Activated CD8-positive, alpha-beta memory T cell treated with anti-CD3 and anti-CD28 coated beads, Interleukin-2, amount 50 U/mL, for 1 hour (primary cell): ENCODE measurements around the gene MMP15.
A peak's percentile ranks its signal among the peaks of the same experiment; 100 is the strongest.
"Not testable (repeated sequence)": the region's sequence is repeated elsewhere in the genome, so short reads cannot be mapped to it uniquely, and the experiment has no call there.

ENCODE experiments used
- DNase-seq: peaks from one replicate; pipeline ENCODE4 v3.0.0-alpha.2; 2020; ENCODE audit errors: extremely low read depth

The MMP15 gene

GRCh38 chr16:58025351-58026138, at the start of gene MMP15:
Gene MMP15, plus strand, starts transcription at chr16:58025754. Its CDS starts 597 bp downstream, at chr16:58026351.
- no peak for DNase-seq

- no peak for DNase-seq
Measured at GRCh38 chr16:57976331-57976796, 49.2 kb upstream of the MMP15 start.

GRCh38 chr16:57977418-57978069, 48.0 kb upstream of the MMP15 start:
- DNase-seq = no peak

GRCh38 chr16:57978070-57978465, 47.5 kb upstream of the MMP15 start:
- DNase-seq = not testable (repeated sequence)

- DNase-seq = no peak
Measured at GRCh38 chr16:57979006-57979585, 46.5 kb upstream of the MMP15 start.

DNA sequence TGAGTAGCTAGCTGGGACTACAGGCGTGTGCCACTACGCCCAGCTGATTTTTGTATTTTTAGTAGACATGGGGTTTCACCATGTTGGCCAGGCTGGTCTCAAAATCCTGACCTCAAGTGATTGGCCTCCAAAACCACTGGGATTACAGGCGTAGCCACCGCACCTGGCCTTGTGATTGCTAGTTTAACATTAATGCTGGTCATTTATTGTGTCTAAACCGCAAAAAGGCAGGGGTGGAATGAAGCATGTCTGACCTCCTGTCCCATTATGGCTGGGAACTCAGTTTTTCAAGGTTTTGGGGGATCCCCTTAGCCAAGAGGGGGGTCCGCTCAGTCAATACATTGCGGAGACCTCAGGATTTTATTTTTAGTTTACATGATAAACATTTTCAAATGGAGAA, 43.9 kb upstream of the MMP15 start:
- no peak for DNase-seq

DNA sequence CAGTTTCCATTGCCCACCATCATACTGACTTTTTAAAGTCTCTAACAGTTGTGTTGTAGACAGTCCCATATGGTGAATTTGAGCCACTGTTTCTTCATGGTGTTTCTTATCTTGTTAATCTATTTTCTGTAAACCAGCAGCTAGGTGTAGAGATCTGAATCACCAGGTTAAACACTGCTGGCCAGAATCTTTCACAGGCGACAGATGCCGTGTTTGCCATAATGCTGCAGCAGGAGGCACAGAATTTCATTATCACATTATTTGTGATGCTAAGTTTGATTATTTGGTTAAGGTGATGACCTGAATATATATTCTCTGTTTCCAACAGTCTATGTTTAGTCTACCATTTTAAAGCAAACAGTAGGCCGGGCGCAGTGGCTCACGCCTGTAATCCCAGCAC, 43.2 kb upstream of the MMP15 start:
- DNase-seq = no peak

DNA sequence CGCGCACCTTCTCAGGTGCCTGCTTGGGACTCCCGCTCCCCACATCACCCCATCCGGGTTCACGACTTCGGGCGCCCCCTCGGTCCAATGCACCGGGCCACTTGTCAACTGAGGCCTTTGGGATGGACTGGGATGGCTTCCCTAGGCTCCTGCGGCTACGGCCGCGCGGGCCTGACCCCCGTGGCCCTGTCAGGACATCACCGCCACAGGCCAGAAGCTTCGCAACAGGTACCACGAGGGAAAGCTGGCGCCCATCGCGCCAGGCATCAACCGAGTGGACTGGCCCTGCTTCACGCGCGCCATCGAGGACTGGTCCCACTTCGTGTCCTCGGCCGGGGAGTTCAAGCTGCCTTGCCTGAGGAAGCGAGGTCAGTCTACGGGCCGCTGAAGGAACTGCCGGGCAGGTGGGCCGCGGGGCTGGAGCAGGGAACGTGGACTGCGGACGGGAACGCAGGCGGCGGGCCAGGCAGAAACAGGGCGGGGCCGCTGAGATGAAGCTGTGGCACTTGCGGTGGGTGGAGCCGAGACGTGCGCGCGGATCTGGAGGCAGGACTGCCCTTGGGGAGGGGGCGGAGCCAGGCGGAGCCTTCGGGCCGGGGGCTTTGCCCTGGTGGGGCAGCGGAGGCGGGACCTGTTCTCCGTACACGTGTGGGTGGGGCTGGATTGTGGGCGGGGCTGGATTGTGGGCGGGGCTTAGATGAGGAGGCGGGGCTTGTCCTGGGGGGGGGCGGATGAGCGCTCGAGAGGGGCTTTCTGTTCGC, 40.9 kb upstream of the MMP15 start:
- DNase-seq = peak; percentile 84

- no peak for DNase-seq
Measured at GRCh38 chr16:57985204-57986181, 40.1 kb upstream of the MMP15 start.

DNA sequence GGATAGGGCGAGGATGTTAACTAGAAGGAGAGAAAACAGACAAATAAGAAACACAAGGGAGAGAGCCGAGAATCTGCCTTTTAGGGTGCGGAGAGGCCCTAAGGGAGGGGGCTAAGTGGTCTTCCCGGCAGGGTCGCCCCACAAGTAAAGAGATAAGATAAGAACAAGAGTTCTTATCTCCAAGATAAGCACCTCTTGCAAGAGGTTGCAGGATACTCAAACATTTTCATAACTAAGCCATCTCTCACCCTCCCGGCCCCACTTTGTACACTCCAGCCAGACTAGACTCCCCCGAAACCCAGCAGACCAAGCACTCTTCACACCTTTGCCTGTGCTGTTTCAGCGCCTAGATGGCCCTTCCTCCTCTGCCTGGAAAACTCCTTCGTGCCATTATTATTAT, 39.4 kb upstream of the MMP15 start:
- DNase-seq = no peak

DNA sequence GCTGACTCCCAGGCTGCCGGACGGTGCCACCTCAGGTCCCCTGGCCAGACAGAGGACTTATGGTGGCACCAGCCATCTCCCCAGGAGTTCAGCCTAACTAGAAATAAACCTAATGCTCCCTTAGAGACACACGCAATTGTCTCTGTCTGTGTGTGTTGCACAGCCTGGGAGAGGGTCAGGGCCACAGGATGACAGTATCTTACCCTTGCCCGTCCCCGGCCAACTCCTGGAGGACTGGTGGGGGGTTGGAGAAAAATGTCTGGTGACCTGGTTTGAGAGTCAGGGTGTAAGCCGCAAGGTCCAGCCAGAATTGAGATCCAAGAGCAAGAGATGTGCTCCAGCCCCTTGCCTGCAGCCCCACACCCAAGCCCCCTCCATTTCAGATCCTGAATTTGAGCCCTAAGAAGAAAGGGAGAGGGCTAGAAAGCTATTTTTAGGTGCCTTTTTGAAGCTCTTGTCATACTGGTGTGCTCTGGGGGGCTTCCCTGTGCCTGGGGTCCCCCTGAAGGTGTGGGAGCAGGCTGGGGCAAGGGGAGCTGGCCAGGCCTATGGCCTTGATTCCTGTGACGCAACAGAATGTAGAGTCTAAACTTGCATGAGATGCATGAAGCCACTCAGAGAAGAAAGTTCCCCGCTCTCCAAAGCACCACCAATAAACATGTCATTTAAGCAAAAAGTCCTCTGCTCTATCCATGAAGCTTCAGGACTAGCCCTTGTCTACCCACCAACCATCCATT, 37.9 kb upstream of the MMP15 start:
- DNase-seq = no peak

DNA sequence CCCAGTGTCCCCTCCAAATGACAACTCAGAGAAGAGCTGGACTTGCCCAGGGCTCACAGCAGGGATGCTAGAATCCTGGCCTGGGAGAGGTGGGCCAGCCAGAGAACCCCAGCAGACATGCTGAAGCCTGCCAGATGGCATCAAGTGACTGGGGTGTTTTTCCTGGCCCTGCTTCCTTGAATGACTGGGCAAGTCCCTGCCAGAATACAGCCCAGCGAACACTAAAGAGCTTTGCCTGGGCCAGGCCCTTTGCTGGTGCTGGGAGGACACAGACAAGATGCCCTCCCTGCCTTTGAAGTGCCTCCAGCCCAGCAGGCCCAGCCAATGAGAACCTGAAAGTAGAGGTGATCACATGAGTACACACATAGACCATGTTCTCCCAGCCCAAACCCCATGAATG, 36.6 kb upstream of the MMP15 start:
- DNase-seq = no peak

GRCh38 chr16:57991551-57992059, 33.9 kb upstream of the MMP15 start:
- DNase-seq = no peak

- DNase-seq = no peak
Measured at GRCh38 chr16:57992084-57992483, 33.5 kb upstream of the MMP15 start.

- no peak for DNase-seq
Measured at GRCh38 chr16:57993438-57993837, 32.1 kb upstream of the MMP15 start.

GRCh38 chr16:57993897-57994296, 31.7 kb upstream of the MMP15 start:
- no peak for DNase-seq

- no peak for DNase-seq
Measured at GRCh38 chr16:57994361-57994760, 31.2 kb upstream of the MMP15 start.

DNA sequence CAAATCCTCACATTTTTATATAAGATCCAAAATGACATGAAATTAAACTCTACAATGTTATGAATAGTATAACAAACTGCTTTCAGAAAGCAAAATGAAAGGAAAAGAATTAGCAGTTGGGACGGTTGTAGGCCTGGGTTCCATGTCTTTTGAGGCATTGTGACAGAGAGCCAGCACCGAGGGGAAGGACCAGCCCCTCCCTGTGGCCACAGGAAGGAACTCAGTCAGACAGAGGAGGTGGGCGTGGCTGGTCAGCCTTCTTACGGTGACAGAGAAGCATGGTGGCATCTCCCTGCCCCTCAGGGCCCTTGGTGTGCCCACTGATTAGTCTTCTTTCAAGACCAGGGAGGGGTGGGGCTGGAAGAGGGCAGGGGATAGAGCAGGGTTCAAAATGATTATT, 30.8 kb upstream of the MMP15 start:
- no peak for DNase-seq

- DNase-seq = no peak
Measured at GRCh38 chr16:57995721-57996405, 29.7 kb upstream of the MMP15 start.
